Stimulated activated CD4-positive, alpha-beta T cell treated with anti-CD3 and anti-CD28 coated beads, Interleukin-12 subunit alpha, Interleukin-12 subunit beta, amount 100 ng/mL, for 4 hours (primary cell): ENCODE measurements around the gene FFAR2.
"Not testable (repeated sequence)": the region's sequence is repeated elsewhere in the genome, so short reads cannot be mapped to it uniquely, and the experiment has no call there.

Source experiments
- DNase-seq: peaks from one replicate; pipeline ENCODE4 v3.0.0-alpha.2; 2020

The FFAR2 gene

GRCh38 chr19:35447606-35448469 lies at the start of gene FFAR2:
FFAR2 (plus strand) TSS chr19:35448257; CDS start chr19:35449715, 1,458 bp downstream.
- DNase-seq: no peak

GRCh38 chr19:35398570-35398969 lies 49.5 kb upstream of the FFAR2 start:
- DNase-seq: no peak

GRCh38 chr19:35399231-35399630 lies 48.8 kb upstream of the FFAR2 start:
- no peak for DNase-seq

GRCh38 chr19:35399948-35400772 lies 47.9 kb upstream of the FFAR2 start:
- DNase-seq: no peak

GRCh38 chr19:35400773-35401100 lies 47.3 kb upstream of the FFAR2 start:
- no peak for DNase-seq

GRCh38 chr19:35401416-35401815 lies 46.6 kb upstream of the FFAR2 start:
- DNase-seq: not testable (repeated sequence)

GRCh38 chr19:35403116-35403760 lies 44.8 kb upstream of the FFAR2 start:
- DNase-seq: no peak

GRCh38 chr19:35404879-35405622 lies 43.0 kb upstream of the FFAR2 start:
- no peak for DNase-seq

GRCh38 chr19:35407619-35408018 lies 40.4 kb upstream of the FFAR2 start:
- DNase-seq: no peak

GRCh38 chr19:35408284-35409171 lies 39.5 kb upstream of the FFAR2 start:
- no peak for DNase-seq

GRCh38 chr19:35409191-35409590 lies 38.9 kb upstream of the FFAR2 start:
- no peak for DNase-seq

- no peak for DNase-seq
Measured at GRCh38 chr19:35410487-35410886, 37.6 kb upstream of the FFAR2 start.

- no peak for DNase-seq
Measured at GRCh38 chr19:35414442-35414841, 33.6 kb upstream of the FFAR2 start.

GRCh38 chr19:35416331-35416730 lies 31.7 kb upstream of the FFAR2 start:
- no peak for DNase-seq

GRCh38 chr19:35417278-35417677 lies 30.8 kb upstream of the FFAR2 start:
- DNase-seq: no peak

GRCh38 chr19:35417713-35418534 lies 30.1 kb upstream of the FFAR2 start:
- no peak for DNase-seq

GRCh38 chr19:35419046-35419445 lies 29.0 kb upstream of the FFAR2 start:
- DNase-seq: no peak

- DNase-seq: no peak
Measured at GRCh38 chr19:35419805-35420204, 28.3 kb upstream of the FFAR2 start.

GRCh38 chr19:35421362-35421761 lies 26.7 kb upstream of the FFAR2 start:
- DNase-seq: no peak

GRCh38 chr19:35423406-35423805 lies 24.7 kb upstream of the FFAR2 start:
- not testable (repeated sequence) for DNase-seq

- DNase-seq: no peak
Measured at GRCh38 chr19:35425682-35426081, 22.4 kb upstream of the FFAR2 start.
